Mesothelial cell of epicardium (in vitro differentiated cells): Measurements from ENCODE around the gene PTPRG. TPM values are rescaled to one million over a fixed set of nuclear protein-coding genes. Genes with fewer than 3 reads are reported as not detected.

Experiments
- DNase-seq, 2 experiments: peaks; one replicate each; pipeline ENCODE4 v3.0.0; 2021; ENCODE audit warnings: low spot score in 2 of 2; ENCODE audit not compliant: unreplicated experiment in 2 of 2
- H3K27ac Mint-ChIP-seq: 2 replicates; pipeline ENCODE4 v1.8.0; 2021; ENCODE audit warnings: mixed read lengths
- H3K27me3 Mint-ChIP-seq: 2 replicates; pipeline ENCODE4 v1.8.0; 2021; ENCODE audit warnings: low read depth, mixed read lengths
- H3K36me3 Mint-ChIP-seq: 2 replicates; pipeline ENCODE4 v1.8.0; 2021; ENCODE audit warnings: mixed read lengths
- H3K4me1 Mint-ChIP-seq: 2 replicates; pipeline ENCODE4 v1.8.0; 2021; ENCODE audit warnings: mixed read lengths
- H3K4me3 Mint-ChIP-seq: 2 replicates; pipeline ENCODE4 v1.8.0; 2021; ENCODE audit warnings: mild to moderate bottlenecking, moderate library complexity, mixed read lengths
- H3K9me3 Mint-ChIP-seq: 2 replicates; pipeline ENCODE4 v1.8.0; 2021; ENCODE audit warnings: mixed read lengths
- total RNA-seq: library from RNA; stranded (reverse); gene quantifications from 3 replicates; pipeline ENCODE4 v1.2.1, GENCODE V29; 2021
- TF ChIP-seq, protein P1 (sequence below): fragments of 200-600 bp; sonication (generic); IDR thresholded peaks from one replicate; pipeline ENCODE4 v1.5.0; 2021; ENCODE audit warnings: antibody characterized with exemption; ENCODE audit not compliant: unreplicated experiment

Gene PTPRG
- total RNA-seq, 1 donor from 2014 or later, result 40.4 TPM

DNA sequence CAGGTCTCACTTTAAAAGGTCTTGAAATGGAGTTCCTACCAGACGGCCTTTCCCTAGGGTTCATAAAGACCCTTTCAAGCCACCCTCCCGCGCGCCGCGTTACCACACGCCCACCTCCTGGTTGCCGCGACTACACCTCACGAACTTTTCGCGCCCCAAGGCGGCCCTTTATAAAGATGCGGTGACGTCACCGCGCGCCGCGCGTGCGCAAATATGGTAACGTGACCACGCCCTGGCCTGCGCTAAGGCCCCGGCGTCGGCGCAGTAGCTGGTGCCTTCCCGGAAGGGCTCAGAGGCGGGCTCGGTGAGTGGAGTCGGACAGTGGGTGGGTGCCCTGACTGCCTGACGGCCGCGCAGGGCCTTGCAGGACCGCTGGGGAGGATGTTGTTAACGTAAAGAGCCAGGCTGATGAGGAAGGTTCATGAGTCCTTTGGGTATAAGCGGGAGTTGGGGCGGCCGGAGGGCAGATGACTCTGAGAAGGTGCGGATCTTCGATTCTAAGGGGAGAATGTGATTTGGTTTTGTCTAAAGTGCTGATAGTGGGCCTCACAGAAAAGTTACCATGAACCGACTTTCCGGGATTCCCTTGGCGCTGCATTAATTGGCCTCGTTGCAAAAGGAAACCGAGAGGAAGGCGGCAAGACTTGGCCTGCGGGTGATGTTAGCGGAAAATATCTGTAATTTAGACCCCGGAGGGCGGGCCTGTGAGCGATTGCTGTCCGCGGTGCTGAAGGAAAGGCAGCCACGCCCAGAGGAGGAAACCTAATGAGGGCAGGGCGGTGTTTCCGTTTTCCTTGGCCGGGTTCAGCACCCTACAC lies 757.6 kb downstream of the PTPRG start:
- Mint-ChIP-seq H3K36me3 (no peaks in the 10 kb centered on the region), H3K9me3 (peaks cover 4% of the 10 kb centered on the region), H3K4me3 (peak overlapping the region; percentile 96), H3K4me1 (peaks cover 4% of the 10 kb centered on the region), H3K27me3 (no peaks in the 10 kb centered on the region), H3K27ac (peak overlapping the region; percentile 97)
- DNase-seq, result peak; percentile 76 to 78
- TF ChIP-seq, protein P1, sequence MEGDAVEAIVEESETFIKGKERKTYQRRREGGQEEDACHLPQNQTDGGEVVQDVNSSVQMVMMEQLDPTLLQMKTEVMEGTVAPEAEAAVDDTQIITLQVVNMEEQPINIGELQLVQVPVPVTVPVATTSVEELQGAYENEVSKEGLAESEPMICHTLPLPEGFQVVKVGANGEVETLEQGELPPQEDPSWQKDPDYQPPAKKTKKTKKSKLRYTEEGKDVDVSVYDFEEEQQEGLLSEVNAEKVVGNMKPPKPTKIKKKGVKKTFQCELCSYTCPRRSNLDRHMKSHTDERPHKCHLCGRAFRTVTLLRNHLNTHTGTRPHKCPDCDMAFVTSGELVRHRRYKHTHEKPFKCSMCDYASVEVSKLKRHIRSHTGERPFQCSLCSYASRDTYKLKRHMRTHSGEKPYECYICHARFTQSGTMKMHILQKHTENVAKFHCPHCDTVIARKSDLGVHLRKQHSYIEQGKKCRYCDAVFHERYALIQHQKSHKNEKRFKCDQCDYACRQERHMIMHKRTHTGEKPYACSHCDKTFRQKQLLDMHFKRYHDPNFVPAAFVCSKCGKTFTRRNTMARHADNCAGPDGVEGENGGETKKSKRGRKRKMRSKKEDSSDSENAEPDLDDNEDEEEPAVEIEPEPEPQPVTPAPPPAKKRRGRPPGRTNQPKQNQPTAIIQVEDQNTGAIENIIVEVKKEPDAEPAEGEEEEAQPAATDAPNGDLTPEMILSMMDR, result no peak

DNA sequence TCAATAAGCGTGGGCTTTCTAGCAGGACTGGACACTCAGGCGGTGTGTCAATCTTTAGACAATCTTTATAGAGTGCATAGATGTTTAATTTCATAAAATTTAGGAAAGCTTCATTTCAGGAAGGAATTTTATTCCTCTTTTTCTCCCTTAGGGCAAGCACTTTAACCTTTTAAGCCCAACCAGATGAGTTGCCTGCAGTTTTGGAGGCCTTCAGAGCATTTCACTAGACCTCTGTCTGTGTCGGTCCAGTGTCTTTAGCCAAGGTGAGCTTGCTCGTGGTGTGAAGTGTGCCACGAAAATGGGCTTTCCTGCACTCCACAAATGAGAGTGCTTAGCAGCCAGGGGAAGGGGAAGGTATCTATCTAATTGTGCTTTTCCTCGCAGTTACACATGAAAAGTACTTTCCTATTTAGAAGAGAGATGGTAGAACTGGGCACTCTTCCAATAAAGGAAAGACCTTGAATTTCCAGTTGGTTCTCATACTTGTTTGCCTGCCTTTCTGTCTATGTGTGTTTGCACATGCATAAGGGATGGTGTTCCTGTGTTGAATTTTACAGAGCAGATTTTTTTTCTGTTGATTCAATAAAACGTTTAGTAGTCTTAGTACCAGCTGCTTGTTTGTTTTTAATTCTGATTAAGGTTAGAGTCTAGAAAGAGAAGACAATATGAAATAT lies 758.3 kb downstream of the PTPRG start:
- no peaks in the 10 kb centered on the region for H3K36me3 Mint-ChIP-seq
- H3K4me1 Mint-ChIP-seq, result peaks cover 4% of the 10 kb centered on the region
- TF ChIP-seq, protein P1, result no peak
- peak overlapping the region; percentile 97 for H3K27ac Mint-ChIP-seq
- H3K9me3 Mint-ChIP-seq, result peaks cover 4% of the 10 kb centered on the region
- no peaks in the 10 kb centered on the region for H3K27me3 Mint-ChIP-seq
- DNase-seq, result no peak
- H3K4me3 Mint-ChIP-seq, result peak overlapping the region; percentile 96

DNA sequence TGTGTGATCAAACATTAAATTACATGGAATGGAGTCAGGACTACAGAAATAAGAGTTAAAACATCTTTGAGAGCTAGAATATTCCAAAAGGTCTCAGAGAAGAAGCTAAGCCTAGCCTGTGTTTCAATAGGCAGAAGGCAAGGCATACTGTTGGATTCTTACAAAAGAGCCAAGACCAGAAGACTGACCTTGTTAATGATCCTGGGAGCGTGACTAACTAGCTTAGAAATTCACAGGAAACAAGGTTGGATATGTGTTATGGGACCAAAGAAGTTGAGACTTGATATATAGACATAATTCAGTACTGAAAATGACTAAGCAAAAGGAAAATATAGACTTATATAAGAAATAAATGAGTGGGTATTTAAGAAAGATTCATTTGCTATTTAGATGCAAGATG lies 761.9 kb downstream of the PTPRG start:
- TF ChIP-seq, protein P1, result no peak
- H3K4me3 Mint-ChIP-seq, result no peak overlapping the region
- no peak for DNase-seq
- H3K4me1 Mint-ChIP-seq, result peaks cover 4% of the 10 kb centered on the region
- no peaks in the 10 kb centered on the region for H3K36me3 Mint-ChIP-seq
- H3K9me3 Mint-ChIP-seq, result peaks cover 4% of the 10 kb centered on the region
- no peak overlapping the region for H3K27ac Mint-ChIP-seq
- no peaks in the 10 kb centered on the region for H3K27me3 Mint-ChIP-seq

DNA sequence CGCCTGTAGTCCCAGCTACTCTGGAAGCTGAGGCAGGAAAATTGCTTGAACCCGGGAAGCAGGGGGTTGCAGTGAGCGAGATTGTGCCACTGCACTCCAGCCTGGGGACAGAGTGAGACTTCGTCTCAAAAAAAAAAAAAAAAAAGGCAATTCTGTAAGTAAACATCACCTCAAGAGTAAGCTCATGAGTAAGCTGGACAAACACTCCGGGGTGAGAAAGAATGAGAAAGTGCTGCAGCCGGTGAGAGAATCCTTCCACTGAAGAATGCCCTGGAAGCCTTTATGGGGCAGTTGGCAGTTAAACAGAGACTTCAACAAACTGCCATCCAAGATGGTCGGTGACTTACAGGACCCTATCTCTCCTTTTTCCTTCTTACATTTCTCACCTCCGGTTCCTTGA lies 764.5 kb downstream of the PTPRG start:
- no peaks in the 10 kb centered on the region for H3K4me1 Mint-ChIP-seq
- TF ChIP-seq, protein P1, result no peak
- H3K27me3 Mint-ChIP-seq, result no peaks in the 10 kb centered on the region
- H3K9me3 Mint-ChIP-seq, result no peaks in the 10 kb centered on the region
- H3K4me3 Mint-ChIP-seq, result no peak overlapping the region
- H3K27ac Mint-ChIP-seq, result no peak overlapping the region
- no peaks in the 10 kb centered on the region for H3K36me3 Mint-ChIP-seq
- no peak for DNase-seq

DNA sequence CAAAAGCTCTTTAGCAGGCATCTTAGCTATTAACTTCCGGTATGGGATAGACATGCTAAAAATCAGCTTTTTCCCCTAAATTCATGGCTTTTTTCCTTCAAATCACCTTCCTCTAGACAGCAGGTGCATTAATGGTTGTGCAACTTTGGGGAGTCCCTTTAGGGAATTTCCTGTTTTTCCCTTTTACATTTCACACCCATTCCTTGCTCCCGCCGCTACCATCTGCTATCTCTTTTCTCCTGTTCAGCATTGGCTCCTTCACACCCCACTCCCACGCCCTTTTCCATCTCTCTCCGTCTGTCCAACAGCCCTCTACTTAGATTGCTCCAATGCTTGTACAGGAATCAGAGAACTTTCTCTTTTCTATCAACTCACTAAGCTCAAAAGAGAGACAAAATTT lies 768.6 kb downstream of the PTPRG start:
- Mint-ChIP-seq H3K4me3 (no peak overlapping the region), H3K4me1 (no peaks in the 10 kb centered on the region), H3K27me3 (no peaks in the 10 kb centered on the region), H3K9me3 (no peaks in the 10 kb centered on the region), H3K27ac (no peak overlapping the region), H3K36me3 (no peaks in the 10 kb centered on the region)
- no peak for DNase-seq
- TF ChIP-seq, protein P1, result no peak
